Mammary epithelial cell (primary cell): ENCODE results near the gene RGMA.

Source experiments
- EZH2 ChIP-seq: IDR thresholded peaks from 2 replicates; pipeline ENCODE4 v1.6.1; 2012; ENCODE audit warnings: low read length, inconsistent platforms, borderline replicate concordance
- TF ChIP-seq, protein P1 (sequence below), 2 donors: IDR thresholded peaks in 1 of 2; conservative IDR thresholded peaks in 1 of 2; 2 replicates each; pipeline ENCODE4 v1.5.1; 2011 to 2012; ENCODE audit warnings: inconsistent platforms in 2 of 2, low read length in 2 of 2, mild to moderate bottlenecking in 2 of 2, control low read depth in 1 of 2, low read depth in 1 of 2; ENCODE audit not compliant: insufficient read depth in 1 of 2; ENCODE audit errors: extremely low read depth in 1 of 2

DNA sequence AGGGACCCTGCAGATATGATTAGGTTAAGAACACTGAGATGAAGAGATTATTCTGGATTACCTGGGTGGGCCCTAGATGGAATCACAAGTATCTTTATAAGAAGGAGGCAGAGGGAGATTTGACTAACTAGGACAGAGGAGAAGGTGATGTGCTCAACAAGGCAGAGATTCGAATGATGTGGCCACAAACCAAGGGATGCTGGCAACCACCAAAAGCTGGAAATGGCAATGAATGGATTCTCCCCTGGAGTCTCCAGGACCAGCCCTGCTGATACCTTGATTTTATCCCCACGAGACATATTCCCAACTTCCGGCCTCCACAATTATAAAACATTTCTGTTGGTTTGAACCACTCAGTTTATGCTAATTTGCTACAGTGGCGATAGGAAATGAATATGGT is 42.9 kb downstream of the RGMA start:
- TF ChIP-seq, protein P1, sequence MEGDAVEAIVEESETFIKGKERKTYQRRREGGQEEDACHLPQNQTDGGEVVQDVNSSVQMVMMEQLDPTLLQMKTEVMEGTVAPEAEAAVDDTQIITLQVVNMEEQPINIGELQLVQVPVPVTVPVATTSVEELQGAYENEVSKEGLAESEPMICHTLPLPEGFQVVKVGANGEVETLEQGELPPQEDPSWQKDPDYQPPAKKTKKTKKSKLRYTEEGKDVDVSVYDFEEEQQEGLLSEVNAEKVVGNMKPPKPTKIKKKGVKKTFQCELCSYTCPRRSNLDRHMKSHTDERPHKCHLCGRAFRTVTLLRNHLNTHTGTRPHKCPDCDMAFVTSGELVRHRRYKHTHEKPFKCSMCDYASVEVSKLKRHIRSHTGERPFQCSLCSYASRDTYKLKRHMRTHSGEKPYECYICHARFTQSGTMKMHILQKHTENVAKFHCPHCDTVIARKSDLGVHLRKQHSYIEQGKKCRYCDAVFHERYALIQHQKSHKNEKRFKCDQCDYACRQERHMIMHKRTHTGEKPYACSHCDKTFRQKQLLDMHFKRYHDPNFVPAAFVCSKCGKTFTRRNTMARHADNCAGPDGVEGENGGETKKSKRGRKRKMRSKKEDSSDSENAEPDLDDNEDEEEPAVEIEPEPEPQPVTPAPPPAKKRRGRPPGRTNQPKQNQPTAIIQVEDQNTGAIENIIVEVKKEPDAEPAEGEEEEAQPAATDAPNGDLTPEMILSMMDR (conservative IDR thresholded peaks at IDR 0.05 in 1 of 2, IDR thresholded peaks at IDR 0.05 in 1 of 2; ENCODE audit: extremely low read depth in 1 of 2, insufficient read depth in 1 of 2, low read depth in 1 of 2, low read length in 2 of 2) = no peak
- no peak for TF ChIP-seq EZH2
